ENCODE measurements around the gene ADGRG4.

The ADGRG4 gene

DNA sequence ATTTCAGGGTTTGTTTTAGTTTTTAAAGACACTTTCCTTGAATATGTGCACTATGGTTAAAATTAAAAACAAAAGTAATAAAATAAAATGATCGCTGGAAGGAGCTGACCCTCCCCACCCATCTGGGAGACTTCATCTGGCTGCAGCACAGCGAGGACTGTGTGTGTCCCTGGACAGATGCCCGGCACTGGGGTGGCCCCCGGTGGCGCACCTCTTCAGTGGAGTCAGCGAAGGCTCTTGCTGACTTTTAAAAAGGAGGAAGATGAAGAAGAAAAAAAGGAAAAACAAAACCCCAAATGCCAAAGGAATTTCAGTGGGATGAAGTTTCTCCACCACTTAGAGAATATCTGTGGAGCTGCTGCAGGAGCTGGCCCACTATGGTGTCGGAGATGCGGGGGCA lies 5.4 kb upstream of the ADGRG4 start:
- DNase-seq, result no peak

DNA sequence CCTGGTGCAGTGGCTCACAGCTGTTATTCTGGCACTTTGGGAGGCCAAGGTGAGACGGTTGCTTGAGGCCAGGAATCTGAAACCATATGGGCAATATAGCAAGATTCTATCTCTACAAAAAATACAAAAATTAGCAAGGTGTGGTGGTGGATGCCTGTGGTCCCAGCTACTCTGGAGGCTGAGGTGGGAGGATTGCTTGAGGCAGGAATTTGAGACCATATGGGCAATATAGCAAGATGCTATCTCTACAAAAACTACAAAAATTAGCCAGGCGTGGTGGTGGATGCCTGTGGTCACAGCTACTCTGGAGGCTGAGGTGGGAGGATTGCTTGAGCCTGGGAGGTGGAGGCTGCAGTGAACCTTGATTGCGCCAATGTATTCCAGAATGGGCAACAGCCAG lies 2.3 kb downstream of the ADGRG4 start:
- DNase-seq, result no peak

DNA sequence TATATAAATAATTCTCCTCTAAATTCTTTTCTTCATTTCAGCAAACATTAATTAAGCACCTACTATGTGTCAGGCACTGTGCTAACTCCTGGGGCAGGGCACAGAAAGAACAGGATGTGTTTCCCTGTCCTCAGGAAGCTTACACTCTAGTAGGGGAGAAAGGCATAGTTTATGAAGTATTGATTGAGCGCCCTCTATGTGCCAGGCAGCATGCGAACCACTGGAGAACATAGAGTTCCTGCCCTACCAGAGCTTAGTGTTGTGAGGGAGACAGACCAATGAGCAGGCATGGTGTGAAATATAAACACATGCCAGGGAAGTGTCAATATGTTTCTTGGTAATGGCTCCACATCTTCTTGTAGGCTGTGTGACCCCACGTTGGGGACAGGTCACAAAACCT lies 3.7 kb downstream of the ADGRG4 start:
- no peak for DNase-seq

DNA sequence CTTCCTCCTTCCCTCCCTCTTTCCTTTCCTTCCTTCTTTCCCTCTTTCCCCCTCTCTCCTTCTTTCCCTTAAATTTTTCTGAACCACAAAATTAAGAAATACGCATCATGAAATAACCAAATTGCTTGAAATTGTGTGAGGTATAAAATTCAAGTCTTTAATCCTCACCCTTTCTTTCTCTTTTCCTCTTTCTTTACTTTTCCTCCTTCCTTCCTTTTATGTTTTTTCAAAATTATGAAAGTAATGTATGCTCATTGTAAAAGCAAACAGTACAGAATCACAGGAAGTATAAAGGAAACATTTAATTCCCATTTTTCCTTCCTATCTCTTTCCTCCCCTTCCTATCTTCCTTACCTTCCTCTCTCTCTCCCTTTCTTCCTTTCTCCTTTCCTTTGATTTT lies 5.4 kb downstream of the ADGRG4 start:
- DNase-seq, result no peak

DNA sequence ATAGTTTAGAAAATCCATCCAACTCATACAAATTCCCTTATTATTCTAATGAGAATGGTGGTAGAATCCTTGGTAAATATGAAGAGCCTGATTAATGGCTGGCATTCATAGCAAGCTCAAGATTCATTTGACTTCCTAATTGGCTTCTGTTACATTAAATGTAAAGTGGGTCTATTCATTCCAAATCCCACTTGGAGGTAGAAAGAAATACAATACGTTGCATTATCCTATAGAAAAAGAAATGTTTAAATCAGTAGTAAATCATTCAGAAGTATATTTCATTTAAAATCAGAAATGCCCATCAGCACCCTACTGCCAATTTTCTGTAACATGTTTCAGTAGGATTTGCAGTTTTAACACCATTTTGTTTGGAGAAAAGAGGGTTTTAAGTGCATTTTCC lies 6.7 kb downstream of the ADGRG4 start:
- DNase-seq, result no peak

DNA sequence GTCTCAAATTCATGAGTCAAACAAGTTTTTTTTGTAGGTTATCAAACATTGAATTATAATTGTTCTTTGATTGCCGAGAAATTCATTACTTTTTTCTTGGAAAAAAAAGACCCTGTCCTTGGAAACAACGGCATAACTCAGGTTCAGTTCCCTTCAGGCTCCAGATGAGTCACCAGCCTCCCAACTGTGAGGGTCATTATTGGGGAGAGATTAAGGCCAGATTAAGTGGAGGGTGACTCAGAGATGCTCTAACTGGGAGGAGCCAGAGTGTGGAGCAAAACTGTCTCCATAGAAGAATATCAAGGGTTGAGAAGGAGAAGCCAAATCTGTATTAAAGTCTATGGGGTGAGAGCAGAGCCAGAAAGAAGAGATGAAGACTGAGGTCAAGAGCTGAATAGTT lies 9.6 kb downstream of the ADGRG4 start:
- DNase-seq, result no peak

DNA sequence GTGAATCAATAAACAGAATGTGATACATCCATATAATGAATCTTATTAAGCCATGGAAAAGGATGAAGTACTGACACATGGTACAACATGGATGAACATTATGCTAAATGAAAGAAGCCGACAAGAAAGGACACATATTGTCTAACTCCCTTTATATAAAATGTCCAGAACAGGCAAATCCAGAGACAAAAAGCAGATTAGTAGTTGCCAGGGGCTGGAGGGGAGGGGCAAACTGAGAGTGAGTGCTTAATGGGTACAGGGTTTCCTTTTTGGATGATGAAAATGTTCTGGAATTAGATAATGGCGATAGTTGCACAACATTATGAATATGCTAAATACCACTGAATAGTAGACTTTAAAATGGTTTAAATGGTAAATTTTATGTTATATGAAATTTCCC lies 17.4 kb downstream of the ADGRG4 start:
- no peak for DNase-seq

DNA sequence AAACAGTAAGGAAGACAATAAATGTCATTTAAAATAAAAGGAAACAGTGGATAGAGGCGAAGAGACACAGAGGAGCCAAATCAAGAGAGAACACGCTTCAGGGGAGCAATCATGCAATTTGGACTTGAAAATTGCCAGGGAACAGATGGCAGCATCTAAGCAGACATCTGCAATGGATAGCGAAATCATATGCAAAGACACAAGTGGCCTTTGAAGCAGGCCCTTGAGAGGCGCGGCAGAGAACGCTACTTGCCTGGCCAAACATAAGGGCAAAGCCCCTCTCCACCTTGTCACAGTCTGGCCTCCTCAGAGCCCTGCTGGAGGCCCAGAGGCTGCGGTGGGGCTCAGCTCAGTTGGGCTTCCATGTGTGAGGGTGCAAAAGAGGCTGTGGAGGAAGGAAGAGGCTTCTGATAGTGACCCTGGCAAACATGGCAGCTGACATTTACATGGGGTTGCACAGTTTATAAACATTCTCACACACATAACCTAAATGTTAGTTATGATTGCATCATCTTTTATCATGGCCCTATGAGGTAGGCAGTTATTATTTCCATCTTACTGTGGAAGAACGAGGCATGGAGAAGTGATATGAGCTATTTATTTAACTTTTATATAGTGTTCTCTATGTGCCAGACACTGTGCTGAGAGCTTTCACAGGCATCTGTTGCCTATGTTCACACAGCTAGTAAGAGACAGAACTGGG lies 18.3 kb downstream of the ADGRG4 start:
- no peak for DNase-seq

DNA sequence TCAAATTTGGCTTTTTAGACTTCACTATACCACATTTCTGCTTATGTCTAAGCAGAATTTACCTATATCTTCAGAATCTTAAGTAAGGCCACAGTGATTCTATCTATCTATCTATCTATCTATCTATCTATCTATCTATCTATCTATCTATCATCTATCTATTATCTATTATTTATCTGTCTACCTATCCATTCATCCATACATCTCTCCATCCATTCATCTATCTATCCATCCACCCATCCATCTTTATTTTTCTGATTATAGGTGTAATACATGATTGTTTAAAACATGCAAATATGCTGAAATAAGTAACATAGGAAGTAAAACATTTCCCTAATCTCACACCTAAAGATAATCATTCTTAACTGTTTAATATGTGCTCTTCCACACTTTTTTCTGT lies 18.8 kb downstream of the ADGRG4 start:
- no peak for DNase-seq

DNA sequence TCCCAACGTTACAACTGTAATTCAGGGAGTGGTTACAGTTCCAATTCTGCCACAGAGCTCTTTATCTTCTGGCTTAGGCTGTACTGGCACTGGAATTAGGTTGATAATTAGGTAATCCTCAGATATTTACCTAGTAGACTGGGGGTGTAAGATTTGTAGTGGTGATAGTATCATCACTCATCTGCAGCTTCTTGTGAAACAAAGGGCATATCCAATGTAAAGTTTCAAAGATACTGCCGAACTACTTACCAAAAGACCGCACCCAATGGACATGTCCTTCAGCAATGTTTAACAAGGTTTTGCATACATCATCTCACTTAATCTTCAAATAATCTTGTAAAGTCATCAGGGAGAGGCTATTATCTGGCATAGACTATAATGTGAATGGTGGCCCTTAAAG lies 20.8 kb downstream of the ADGRG4 start:
- DNase-seq, result no peak

DNA sequence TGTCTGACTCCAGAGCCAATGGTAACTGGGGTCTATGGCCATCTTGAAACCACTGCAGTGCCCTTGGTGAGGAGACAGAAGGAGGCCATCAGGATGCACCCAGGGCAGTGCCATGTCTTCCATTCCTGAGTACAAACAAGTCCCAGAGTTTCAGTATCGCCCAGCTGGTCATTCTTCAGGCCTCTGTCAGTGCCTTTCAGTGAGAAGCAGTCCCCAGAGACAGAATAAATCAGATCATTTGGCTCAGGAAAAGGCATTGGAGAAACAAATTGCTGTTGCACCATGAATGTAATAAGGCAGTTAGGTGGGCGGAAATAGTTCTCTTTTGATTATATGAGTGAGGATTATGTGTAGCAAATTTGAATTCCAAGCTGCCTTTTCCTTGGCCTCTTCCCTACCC lies 21.3 kb downstream of the ADGRG4 start:
- no peak for DNase-seq

DNA sequence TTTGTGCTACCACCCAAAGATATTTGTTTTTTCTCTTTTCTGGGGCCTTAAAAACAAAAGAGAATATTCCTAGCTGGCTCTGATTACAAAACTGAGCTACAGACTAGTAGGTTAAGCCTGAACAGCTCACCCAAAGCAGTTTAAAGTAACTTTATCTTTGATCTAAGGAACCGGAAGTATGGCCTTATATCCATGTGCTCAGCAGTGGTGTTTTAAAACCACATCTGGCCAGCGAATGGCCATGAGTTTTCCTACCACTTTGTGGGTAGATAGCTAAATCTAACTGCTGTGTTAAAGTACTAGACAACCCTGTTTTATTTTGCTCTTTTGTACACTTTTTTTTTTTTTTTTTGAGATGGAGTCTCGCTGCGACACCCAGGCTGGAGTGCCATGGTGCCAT lies 24.6 kb downstream of the ADGRG4 start:
- DNase-seq, result no peak

DNA sequence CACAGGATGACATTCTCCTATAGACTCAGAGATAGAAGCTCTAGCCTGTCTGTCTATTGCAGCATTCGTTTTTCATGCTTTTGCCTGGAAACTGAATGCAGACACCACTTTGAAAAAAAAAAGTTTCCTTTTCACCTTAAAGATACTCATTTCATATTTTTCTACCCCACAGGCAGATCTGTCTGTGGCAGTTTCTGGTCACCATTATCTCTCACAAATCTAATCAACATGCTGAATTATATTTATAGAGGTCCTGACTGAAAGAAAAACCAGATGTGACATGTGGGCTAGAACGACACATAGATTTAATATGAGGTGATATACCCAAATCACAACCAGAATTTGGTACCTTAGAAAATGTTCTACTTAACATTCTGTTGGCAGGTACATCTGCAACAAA lies 28.2 kb downstream of the ADGRG4 start:
- DNase-seq, result no peak

DNA sequence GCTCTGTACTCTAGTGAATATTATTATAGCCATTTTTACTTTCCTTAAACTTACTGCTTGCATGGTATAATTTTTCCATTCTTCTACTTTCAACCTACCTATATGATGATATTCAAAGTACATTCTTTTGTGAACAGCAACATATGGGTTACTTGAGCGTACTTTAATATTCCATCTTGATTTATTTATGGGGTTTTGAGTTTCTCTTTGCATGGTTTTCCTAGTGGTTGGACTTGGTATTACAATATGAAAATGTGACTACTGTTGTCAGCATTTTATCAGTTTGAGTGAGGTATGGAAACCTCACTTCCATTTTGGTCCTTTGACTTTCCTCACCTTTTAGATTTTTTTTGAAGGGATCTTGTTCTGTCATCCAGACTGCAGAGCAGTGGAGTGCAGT lies 35.9 kb downstream of the ADGRG4 start:
- DNase-seq, result peak in 1 of 2 donors; percentile 0

DNA sequence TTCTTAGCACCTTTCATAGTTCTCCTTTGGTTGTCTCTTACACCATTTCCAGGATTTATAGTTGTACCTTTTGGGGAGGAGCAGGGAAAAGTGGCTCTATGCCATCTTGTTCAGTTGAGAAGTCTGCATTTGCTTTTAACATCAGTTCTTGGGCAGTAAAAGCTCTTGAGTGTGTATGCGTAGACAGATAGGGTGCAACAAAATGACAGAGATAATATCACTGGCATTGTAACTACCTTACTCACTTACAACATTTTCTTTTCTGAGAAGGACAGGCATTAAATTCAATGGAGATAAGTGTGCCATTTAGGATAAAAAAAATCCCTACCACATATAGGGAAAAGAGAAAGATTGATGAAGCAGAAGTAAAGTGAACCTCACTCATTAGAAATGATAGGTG lies 38.9 kb downstream of the ADGRG4 start:
- no peak for DNase-seq

DNA sequence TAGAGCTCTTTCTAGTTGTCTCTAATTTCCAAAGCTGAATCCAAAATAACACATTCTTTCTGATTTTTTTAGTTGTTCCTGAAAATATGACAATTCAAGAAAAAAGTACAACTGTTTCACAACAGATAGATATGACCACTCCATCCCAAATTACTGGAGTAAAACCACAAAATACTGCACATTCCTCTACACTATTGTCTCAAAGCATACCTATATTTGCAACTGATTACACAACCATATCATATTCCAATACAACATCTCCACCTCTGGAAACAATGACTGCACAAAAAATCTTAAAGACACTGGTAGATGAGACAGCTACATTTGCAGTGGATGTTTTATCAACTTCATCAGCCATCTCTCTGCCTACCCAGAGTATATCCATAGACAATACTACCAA lies 43.6 kb downstream of the ADGRG4 start:
- DNase-seq, result no peak

DNA sequence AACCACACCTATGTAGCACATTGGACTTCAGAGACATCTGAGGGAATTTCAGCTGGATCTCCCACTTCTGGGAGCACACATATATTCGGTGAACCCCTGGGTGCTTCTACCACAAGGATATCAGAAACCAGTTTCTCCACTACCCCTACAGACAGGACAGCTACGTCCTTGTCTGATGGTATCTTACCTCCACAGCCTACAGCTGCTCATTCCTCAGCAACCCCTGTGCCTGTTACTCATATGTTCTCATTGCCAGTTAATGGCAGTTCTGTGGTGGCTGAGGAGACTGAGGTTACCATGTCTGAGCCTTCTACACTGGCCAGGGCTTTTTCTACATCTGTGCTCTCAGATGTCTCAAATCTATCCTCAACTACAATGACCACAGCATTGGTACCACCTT lies 45.7 kb downstream of the ADGRG4 start:
- DNase-seq, result no peak

DNA sequence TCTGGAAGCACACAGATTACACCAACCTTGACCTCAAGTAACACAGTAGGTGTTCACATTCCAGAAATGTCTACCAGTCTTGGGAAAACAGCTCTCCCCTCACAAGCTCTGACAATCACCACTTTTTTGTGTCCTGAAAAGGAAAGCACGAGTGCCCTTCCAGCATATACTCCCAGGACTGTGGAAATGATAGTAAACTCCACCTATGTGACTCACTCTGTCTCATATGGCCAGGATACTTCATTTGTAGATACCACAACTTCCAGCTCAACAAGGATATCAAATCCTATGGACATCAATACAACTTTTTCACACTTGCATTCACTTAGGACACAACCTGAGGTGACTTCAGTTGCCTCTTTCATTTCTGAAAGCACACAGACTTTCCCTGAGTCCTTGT lies 46.9 kb downstream of the ADGRG4 start:
- no peak for DNase-seq

DNA sequence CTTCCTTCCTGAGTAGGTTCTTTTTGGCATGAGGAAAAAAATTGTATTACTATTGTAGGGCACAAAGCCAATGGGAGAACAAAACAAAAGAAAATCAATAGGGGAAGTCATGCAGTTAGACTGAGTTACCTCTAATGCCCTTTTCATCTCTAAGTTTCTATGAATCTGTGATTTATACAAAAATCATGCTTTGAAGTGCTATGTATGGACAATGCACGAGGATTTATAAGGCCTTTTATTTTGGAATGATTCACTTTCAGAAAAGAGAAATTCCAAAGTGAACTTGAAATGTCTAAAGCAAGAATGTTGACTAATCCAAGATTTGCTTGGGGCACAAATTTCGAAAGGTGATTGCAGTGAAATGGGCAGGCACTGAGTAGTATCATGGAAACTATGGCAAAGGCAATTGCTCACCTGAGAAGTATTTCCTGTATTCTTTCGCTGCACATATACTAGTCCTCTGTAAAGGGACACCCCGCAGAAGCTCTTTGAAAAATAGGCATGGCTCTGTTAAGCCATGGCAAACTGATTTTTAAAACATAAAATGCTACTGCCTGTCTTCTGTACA lies 52.8 kb downstream of the ADGRG4 start:
- no peak for DNase-seq

DNA sequence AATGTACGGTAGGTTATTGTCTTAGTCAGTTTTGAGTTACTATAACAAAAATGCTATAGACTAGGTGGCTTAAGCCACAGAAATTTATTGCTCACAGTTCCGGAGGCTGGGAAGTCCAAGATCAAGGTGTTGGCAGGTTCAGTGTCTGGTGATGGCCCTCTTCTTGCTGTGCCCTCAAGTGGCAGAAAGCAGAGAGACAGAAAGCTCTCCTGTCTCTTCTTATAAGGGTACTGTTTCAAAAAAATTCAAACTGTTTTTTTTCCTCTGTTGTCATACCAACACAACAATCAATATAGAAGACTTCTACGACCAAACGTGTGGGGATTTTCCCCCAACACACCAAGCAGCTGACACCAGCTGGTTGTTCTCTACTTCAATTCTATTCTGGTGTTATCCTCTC lies 53.4 kb downstream of the ADGRG4 start:
- no peak for DNase-seq

DNA sequence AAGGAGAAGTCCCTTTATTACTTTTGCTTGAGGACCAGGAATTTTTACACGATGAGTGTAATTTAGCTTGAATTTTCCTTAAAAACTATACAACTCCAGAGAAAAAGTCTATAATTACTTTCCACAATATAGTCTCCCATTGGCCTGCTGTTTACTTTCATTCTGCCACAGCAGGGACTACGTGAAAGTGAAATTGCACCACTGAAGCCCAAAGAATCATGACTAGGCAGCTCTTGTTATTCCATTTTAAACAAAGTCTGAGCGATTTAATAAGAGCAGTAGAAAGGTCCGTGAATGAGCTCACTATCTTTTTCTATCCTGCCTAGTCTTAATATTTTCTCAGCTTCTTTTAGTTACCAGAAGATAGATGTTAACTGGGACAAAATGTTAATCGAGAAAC lies 68.6 kb downstream of the ADGRG4 start:
- no peak for DNase-seq

DNA sequence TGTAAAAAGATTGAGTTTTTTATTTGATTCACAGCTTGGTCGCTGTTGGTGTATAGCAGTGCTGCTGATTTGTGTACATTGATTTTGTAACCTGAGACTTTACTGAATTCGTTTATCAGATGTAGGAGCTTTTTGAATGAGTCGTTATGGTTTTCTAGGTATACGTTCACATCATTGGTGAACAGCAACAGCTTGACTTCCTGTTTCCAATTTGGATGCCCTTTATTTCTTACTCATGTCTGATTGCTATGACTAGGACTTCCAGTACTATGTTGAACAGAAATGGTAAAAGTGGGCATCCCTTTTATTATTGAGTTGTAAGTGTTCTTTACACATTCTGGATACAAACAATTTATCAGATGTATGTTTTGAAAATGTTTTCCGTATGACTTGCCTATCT lies 76.0 kb downstream of the ADGRG4 start:
- DNase-seq, result no peak

DNA sequence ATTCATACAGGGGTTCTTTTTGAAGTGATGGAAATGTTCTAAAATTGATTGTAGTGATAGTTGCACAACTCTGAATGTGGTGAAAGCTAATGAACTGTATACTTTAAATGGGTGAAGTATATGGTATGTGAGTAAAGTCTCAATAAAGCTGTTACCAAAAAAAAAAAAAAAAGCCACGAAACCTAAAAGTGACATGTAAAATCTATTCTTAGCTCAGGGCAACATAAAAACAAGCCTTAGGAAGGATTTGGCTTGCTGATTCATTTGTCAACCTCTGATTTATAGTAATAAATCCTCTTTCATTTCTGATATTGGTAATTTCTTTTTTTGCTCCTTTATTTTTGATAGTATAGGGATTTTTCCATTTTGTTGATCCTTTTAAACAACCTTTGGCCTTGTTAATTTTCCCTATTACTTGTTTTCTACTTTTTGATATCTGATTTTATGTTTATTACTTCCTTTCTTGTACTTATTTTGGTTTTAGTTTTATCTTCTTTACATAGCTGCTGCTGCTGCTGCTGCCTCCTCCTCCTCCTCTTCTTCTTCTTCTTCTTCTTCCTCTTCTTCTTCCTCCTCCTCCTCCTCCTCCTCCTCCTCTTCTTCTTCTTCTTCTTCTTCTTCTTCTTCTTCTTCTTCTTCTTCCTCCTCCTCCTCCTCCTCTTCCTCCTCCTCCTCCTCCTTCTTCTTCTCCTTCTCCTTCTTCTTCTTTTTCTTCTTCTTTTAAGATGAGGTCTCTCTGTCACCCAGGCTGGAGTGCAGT lies 79.4 kb downstream of the ADGRG4 start:
- no peak for DNase-seq

DNA sequence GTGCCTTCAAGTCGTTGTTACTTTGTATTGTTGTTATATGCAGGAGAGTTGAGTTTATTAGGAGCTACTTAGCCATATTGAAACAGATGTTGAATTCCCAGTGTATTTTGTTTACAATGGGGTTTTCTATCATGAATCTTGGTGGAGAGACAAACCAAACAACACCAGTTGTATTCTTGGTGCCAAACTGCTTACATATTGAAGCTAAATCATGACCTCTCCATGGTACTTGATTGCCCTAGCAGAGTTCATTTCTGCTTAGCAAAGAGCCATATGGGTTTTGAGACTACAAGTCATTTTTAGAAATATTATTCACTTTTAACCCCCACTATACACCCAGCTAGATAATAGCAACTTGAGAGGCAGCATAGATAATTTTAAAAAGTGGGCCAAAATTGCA lies 85.4 kb downstream of the ADGRG4 start:
- DNase-seq, result no peak

DNA sequence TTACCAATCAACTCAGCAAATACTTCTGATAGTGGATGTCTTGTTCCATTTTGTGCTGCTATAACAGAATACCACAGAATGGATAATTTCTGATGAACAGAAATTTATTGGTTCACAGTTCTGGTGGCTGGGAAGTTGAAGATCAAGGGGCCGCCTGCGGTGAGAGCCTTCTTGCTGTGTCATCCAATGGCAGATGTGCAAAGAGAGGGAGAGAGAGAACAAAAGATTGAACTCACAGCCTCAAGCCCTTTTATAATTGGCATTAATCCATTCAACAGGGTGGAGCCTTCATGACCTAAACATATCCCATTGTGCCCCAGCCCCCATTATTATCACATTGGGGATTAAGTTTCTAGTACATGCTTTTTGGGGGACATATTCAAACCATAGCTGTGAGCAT lies 86.1 kb downstream of the ADGRG4 start:
- DNase-seq, result no peak

Measured in CD4-positive, alpha-beta T cell treated with Interferon alpha-2 for 1 hour (primary cell).